ENCODE data around the gene EIF4ENIF1. TPM values are rescaled to one million over a fixed set of nuclear protein-coding genes. Genes with fewer than 3 reads are reported as not detected.
"Not testable (repeated sequence)": the region's sequence is repeated elsewhere in the genome, so short reads cannot be mapped to it uniquely, and the experiment has no call there.

Gene EIF4ENIF1, protein sequence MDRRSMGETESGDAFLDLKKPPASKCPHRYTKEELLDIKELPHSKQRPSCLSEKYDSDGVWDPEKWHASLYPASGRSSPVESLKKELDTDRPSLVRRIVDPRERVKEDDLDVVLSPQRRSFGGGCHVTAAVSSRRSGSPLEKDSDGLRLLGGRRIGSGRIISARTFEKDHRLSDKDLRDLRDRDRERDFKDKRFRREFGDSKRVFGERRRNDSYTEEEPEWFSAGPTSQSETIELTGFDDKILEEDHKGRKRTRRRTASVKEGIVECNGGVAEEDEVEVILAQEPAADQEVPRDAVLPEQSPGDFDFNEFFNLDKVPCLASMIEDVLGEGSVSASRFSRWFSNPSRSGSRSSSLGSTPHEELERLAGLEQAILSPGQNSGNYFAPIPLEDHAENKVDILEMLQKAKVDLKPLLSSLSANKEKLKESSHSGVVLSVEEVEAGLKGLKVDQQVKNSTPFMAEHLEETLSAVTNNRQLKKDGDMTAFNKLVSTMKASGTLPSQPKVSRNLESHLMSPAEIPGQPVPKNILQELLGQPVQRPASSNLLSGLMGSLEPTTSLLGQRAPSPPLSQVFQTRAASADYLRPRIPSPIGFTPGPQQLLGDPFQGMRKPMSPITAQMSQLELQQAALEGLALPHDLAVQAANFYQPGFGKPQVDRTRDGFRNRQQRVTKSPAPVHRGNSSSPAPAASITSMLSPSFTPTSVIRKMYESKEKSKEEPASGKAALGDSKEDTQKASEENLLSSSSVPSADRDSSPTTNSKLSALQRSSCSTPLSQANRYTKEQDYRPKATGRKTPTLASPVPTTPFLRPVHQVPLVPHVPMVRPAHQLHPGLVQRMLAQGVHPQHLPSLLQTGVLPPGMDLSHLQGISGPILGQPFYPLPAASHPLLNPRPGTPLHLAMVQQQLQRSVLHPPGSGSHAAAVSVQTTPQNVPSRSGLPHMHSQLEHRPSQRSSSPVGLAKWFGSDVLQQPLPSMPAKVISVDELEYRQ
- total RNA-seq = 7.1 and 19.1 TPM in 2 replicates

DNA sequence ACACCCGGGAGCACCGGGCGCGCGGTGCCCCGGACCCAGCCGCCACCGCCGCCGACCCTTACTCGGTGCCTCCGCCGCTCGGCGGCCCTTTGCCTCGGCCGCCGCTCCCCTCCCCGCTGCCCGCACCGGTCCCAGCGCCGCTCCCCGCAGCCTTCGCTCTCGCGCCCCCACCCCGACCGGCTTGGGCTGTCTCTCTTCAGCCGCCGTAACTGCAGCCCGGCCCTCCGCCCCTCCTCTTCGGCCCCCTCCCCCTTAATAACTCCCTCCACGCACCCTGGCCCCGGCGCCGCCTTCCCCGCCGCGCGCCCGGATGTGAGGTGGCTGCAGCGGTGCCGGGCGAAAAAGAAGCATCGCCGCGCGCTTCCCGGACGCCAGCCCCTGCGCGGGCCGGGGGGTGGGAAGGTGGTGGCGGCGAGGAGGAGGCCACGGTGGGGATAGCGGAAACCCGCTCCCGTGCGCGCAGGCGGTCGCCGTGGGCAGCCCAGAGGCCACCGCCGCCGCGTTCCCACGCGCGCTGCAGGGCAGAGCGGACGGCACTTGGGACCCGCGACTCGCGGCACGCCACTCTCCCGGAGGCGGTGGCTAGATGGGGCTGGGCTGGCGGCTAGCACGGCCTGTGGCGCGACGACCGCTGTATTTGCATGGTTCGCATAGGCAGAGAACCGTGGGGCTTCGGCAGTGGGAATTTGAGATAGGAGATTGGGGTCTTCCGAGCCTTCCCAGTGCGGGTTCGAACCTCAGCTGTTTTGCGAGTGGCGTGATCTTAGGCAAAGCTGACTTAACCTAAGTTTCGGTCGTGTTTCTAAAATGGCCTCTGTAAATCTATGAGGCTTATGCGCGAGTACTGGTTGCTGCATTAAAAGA lies at the start of gene EIF4ENIF1:
Gene EIF4ENIF1, minus strand, starts transcription at position 211 of the 864 bp plus-strand sequence. CDS start 1,124 bp downstream, outside the sequence.
- peak; percentile 36 for DNase-seq (ENCODE audit: low read depth)

DNA sequence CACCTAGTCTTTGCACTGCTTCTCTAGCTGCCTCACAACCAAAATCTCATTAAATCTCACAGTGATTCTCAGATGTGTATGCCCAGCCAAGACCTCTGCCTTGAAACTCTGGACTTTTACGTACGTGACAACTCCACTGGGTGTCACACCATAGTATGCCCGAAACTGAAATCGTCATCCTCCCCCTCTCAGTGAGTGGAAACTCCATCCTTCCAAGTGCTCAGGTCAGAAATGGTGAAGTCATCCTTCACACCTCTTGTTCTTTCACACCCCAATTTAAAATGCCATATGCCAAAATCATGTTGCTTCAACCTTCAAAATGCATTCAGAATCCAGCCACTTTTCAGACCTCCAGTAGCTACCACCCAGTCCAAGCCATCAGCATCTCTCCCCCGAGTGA lies 49.2 kb upstream of the EIF4ENIF1 start:
- DNase-seq (ENCODE audit: low read depth) = no peak

DNA sequence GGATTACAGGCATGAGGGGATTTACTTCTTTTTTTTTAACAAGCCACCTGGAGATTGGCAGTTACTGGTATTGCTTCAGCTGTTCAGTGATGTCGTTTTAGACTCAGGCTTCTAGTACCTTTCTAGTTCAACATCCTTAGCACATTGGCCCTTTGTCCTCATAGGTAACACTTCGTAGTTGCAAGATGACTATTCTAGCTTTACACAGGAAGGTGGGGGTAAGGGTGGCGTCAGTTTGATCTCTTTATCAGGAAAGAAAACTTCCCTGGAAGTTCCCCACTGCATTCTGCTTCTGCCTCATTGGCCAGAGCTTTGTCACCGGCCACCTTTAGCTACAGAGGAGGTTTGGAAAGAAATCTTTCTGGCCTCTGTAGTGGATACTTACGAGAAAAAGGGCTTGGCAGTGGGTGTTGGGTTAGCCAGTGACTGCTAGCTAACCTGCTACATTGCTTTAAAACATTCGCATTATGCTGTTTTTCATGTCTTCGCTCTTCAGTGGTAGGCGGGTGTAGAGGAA lies 47.4 kb upstream of the EIF4ENIF1 start:
- DNase-seq (ENCODE audit: low read depth) = no peak

DNA sequence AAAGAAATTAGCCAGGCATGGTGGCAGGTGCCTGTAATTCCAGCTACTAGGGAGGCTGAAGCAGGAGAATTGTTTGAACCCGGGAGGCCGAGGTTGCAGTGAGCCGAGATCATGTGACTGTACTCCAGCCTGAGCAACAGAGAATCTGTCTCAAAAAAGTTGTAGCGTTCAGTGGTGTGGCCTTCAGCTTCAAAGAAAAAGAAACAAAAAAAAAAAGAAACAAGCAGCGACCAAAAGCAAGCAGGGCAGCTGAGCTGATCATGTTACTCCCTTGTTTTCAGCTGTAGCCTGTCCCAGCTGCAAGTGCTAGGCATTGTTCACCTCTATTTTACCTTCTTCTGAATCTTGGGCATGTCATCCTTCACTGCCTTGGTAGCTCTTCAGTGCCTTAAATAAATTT lies 43.7 kb upstream of the EIF4ENIF1 start:
- no peak for DNase-seq (ENCODE audit: low read depth)

DNA sequence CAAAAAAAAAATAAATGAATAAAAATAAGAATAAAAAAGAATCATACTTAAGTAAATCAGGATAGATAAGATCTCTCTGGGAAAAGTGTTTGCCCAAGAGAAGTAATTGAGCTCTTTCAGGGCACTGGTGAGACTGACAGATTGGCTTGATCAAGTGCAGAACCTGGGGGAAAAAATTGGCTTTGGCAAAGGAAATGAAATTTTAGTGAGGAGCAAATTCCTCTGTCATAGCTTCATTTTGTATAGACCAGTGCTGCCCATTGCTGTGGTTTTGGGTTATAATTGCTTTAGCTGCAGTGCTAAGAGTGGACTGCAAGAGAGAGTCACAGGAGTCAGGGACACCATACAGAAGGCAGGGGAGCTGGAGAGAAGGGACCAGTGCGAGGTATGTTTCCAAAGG lies 42.4 kb upstream of the EIF4ENIF1 start:
- DNase-seq (ENCODE audit: low read depth) = no peak

DNA sequence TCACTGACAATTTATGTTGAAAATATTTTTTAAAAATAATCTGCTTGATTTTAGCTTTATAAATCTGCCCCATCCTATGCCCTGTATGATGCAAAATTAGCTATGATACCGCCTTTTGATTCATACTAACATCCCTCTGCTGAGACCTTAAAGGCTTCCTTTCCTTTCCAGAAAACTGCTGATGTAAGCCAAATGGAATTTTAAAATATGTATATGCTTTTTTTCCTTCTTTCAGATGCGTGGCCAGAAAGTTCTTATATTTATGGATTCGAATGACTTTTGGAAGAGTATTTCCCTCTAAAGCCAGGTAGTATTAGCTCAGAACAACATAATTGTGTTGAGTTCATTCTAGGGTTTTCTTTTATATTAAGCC lies 41.2 kb upstream of the EIF4ENIF1 start:
- DNase-seq (ENCODE audit: low read depth) = no peak

DNA sequence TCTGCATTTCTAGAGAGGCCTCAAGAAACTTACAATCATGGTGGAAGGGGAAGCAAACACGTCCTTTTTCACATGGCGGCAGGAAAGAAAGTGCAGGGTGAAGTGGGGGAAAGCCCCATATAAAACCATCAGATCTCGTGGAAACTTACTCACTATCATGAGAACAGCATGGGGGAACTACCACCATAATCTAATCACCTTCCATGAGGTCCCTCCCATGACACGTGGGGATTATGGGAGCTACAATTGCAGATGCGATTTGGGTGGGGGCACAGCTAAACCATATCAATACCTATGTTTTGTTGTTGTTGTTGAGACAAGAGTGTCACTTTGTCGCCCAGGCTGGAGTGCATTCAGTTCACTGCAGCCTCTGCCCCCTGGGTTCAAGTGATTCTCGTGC lies 36.6 kb upstream of the EIF4ENIF1 start:
- DNase-seq (ENCODE audit: low read depth) = no peak

DNA sequence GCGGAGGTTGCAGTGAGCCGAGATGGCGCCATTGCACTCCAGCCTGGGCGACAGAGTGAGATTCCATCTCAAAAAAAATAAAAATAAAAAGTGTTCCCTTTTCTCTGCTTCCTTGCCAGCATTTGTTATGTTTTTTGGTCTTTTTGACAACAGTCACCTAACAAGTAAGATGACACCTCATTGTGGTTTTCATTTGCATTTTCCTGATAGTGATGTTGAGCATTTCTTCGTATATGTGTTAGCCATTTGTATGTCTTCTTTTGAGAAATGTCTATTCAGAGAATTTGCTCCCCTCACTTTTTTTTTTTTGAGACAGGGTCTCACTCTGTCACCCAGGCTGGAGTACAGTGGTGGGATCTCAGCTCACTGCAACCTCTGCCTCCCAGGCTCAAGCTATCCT lies 34.5 kb upstream of the EIF4ENIF1 start:
- DNase-seq (ENCODE audit: low read depth) = not testable (repeated sequence)

DNA sequence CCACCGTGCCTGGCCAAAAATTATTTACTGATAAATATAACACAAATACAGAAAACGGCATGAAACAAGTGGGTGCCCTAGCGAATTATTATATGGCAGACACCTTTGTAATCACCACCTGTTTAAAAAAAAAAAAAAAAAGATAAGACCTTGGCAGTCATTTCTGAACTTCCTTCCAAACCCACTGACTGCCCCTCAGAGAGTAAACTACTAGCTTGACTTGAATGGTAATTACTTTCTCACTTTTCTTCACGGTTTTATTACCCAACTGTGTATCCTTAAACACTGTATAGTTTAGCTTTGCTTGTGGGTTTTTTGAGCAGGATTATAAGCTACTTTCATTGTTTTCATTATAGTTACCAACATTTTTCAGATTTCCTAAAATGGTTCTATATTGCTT lies 30.4 kb upstream of the EIF4ENIF1 start:
- no peak for DNase-seq (ENCODE audit: low read depth)

DNA sequence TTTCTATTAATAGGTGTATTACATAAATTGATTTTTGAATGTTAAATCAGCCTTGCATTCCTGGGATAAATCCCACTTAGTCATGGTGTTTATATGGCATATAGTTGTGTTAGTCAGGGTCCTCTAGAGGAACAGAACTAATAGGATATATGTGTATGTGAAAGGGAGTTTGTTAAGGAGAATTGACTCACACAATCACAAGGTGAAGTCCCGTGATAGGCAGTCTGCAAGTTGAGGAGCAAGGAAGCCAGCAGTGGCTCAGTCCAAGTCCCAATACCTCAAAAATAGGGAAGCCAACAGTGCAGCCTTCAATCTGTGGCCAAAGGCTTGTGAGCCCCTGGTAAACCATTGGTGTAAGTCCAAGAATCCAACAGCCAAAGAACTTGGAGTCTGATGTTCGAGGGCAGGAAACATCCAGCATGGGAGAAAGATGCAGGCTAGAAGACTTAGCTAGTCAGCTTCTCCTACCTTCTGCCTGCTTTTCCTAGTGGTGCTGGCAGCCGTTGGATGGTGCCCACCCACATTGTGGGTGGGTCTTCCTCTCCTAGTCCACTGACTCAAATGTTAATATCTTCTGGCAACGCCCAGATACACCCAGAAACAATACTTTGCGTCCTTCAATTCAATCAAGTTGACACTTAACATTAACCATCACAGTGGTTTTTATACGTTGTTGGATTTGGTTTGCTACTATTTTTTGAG lies 19.6 kb upstream of the EIF4ENIF1 start:
- DNase-seq (ENCODE audit: low read depth) = no peak

DNA sequence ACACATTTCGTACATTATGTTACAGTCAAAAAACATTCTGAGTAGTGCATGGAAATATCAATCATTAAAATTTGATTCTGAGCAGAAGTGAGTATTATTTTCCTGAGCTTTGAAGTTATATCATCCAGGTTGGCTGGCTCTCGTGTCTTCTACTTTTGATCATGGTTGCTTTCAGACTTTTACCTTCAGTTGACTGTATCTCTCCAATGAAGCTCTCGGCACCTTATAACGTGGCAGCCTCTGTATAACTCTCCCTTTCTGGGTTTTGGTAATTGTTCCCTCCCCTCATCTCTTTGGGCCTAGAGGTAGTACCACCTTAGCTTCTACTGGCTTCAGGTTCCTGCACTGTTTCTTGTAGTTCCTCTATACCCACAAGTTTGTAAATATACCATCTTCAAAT lies 18.9 kb upstream of the EIF4ENIF1 start:
- DNase-seq (ENCODE audit: low read depth) = no peak

DNA sequence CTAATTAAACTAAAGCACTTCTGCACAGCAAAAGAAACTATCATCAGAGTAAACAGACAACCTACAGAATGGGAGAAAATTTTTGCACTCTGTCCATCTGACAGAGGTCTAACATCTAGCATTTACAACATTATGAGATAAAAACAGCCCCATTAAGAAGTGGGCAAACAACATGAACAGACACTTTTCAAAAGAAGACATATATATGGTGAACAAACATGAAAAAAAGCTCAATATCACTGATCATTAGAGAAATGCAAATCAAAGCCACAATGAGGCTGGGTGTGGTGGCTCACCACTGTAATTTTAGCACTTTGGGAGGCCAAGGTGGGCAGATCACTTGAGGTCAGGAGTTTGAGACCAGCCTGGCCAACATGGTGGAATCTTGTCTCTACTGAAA lies 17.9 kb upstream of the EIF4ENIF1 start:
- DNase-seq (ENCODE audit: low read depth) = not testable (repeated sequence)

DNA sequence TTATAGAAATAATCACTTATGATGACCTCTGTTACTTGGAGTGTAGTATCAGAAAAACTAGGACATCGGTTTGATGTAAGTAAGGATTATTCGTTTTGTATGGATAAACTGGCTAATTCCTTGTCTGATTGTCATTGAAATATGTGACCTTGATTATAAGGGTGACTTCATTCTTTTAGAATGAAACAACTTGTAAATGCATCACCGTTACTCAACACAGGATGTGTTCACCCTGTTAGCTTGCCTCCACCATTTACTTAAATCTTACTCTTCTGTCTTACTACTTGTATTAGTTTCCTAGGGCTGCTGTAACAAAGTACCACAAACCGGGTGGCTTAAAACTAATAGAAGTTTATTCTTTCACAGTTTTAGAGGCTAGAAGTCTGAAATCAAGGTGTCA lies 14.6 kb upstream of the EIF4ENIF1 start:
- peak; percentile 36 for DNase-seq (ENCODE audit: low read depth)

DNA sequence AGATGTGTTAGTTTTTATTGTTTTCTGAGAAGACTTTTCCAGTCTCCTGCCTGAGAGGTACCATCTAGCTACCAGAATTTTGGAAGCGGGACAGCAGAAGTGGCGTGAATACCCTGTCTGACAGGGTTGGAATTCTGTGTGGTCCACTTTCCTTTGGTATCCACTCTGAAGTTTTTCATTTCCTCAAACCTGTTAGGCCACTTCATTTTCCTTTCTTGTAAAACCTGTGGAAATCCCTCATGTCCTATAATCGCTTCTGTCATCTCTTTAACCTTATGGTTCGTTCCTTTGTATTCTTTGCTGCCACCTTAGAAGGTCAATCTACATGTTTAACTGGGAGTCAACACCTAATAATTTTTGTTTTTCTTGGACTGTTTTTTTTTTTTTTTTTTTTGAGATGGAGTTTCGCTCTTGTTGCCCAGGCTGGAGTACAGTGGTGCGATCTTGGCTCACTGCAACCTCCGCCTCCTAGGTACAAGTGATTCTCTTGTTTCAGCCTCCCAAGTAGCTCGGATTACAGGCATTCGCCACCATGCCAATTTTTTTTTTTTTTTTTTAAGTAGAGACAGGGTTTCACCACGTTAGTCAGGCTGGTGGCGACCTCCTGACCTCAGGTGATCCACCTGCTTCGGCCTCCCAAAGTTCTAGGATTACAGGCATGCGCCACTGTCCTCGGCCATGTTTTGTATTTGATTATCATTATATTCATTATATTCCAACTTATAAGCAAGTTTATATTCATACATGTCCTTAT lies 13.7 kb upstream of the EIF4ENIF1 start:
- DNase-seq (ENCODE audit: low read depth) = no peak

DNA sequence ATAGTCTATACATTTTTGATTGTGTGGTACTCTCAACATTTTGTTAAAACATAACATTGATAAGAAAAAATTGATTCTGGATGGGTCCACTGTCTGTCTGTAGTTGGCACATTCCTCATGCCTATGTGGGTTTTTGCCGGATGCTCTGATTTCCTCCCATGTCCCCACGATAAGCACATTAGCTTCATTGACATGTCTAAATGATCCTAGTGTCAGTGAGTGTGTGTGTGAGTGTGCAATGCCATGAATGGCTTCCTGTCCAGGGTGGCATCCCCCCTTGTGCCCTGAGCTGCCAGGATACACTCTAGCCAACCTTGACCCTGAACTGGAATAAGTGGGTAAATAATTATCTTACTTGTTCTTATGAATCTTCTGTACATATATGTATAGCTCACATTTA lies 12.1 kb upstream of the EIF4ENIF1 start:
- DNase-seq (ENCODE audit: low read depth) = no peak

DNA sequence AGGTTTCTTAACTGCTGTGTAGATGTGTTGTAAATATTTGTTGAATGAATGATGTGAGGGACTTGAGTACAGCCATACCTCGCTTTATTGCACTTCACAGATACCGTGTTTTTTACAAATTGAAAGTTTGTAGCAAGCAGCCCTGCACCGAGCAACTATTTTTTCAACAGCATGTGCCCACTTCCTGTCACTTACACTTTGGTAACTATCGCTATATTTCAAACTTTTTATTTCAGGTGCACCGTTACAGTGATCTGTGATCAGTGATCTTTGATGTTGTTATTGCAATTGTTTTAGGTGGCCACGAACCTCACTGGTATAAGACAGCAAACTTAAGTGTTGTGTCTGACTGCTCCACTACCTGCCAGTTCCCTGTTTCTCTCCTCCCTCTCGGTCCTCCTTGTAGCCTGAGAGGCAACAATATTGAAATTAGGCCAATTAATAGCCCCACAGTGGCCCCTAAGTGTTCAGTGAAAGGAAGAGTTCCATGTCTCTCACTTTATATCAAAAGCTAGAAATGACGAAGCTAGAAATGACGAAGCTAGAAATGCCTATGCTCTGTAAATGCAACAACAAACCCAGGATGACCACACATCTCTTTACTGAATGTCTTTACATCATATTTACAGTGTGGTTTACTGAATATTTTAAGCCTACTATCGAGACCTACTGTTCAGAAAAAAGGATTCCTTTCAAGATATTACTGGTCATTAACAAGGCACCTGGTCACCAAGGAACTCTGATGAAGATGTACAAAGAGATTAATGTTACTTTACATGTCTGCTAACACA lies 7.7 kb upstream of the EIF4ENIF1 start:
- DNase-seq (ENCODE audit: low read depth) = no peak

DNA sequence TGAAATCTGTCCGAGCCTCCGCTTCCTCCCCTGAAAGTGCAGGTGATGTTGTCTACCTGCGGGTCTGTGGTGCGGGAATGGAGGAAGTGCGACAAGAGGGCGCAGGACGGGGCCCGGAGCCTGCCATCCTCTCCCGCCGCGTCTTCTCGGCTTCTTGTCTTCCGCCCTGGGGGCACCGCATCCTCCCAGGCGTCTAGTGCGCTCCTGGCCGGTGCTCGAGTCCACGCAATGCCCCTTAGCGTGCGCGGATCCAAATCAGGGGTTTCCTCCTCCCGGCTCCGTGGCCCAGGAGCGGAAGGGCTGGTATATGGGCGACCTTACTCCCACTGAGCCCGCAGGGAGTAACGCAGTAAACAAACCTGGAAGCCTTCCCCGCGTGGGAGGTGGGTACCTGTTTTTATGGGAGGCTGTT lies 7.1 kb upstream of the EIF4ENIF1 start:
- no peak for DNase-seq (ENCODE audit: low read depth)

DNA sequence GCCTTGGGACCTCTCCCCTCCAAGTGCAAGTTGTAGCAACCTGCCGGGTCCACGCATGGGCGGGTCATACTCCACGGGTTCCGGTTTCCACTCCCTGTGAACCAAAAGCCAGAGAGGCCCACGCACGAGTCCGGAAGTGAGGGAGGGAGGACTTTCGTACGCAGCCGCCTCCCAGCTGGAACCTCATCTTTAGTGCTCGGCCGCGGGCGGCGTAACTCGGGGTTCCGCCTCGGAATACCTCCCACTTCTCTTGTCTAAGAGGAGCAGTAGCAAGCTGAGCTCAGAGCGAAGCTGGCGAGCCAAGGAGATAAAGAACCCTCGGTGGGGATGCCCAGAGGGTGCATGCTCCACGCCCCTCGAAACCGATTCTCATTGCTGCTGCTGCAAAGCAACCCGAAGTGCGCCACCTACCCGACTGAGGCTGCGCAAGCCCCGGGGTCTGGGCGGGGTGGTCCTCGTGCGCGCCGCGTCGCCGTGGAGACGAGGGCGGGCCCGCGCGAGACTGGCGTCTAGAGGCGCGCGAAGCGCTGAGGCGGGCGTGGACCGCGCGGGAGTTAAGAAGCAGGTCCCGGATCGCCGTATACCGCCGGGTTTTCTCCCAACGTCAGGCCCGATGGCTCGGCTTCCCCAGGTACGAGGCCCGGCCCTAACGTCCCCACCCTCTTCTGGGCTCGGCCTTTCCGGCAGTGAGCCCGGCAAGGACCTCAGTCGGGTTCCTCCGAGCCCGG lies 6.5 kb upstream of the EIF4ENIF1 start, which contains the start of gene SFI1:
Gene SFI1, plus strand, starts transcription at position 530 of the 728 bp plus-strand sequence. CDS start 11,749 bp downstream, outside the sequence.
- peak; percentile 65 for DNase-seq (ENCODE audit: low read depth)
